HG03196 (cell line): ENCODE data around the gene CHRNB1.

Source experiments
- ATAC-seq: cut with Tn5 transposase; IDR thresholded peaks from one replicate; pipeline ENCODE4 v1.9.1; 2021; ENCODE audit not compliant: unreplicated experiment

Gene CHRNB1

DNA sequence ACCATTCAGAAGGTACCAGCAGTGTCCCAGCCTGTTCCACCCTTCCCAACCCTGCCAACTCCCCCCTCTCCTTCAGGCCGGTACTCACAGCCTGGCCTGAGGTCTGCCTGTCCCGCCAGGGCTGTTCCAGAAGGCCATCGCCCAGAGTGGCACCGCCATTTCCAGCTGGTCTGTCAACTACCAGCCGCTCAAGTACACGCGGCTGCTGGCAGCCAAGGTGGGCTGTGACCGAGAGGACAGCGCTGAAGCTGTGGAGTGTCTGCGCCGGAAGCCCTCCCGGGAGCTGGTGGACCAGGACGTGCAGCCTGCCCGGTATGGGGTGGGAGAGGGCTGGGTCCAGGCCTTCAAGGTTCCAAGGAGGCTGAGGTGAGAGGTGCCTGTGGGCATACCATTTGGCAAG is 30.0 kb upstream of the CHRNB1 start:
- no peak for ATAC-seq

- ATAC-seq = no peak
Observed at GRCh38 chr17:7415784-7416183, 29.1 kb upstream of the CHRNB1 start.

- ATAC-seq = no peak
Observed at GRCh38 chr17:7416323-7416722, 28.5 kb upstream of the CHRNB1 start.

GRCh38 chr17:7417056-7417655 is 27.7 kb upstream of the CHRNB1 start:
- ATAC-seq = no peak

DNA sequence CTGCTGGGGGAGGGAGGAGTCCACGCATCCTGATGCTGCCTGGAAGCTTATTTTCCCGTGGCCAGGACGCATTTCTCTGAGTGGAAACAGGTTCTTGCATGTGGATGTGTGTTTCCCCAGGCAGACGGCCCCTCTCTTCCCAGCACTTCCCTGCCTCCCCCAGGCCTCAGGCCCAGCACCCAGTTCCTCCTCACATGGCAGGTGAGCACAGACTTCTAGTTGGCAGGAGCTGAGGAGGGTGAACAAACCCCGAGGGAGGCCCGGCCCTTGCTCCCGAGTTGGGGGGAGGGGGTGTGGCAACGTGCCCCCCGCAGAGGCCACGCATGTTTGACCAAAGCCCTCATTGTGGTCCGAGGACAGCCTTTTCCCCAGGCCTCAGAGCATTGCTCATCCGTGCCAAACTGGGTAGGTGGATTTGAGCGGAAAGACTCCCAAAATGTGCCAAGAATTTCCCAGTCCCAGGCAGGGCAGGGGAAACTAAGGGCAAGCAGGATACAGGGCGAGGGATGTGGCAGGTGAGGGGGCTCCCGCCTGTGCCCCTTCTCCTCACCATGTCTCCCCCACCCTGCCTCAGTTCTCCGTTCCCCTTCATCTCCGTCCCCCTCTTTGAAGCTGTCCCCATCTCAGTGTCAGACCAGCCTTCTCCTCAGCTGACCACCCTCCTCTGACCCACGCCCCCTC is 26.2 kb upstream of the CHRNB1 start:
- ATAC-seq = no peak

GRCh38 chr17:7419819-7420610 is 24.8 kb upstream of the CHRNB1 start, which contains the start of gene SPEM1:
TSS of gene SPEM1 (plus strand) at chr17:7420324. CDS start at chr17:7420385, 61 bp downstream.
- ATAC-seq = no peak

DNA sequence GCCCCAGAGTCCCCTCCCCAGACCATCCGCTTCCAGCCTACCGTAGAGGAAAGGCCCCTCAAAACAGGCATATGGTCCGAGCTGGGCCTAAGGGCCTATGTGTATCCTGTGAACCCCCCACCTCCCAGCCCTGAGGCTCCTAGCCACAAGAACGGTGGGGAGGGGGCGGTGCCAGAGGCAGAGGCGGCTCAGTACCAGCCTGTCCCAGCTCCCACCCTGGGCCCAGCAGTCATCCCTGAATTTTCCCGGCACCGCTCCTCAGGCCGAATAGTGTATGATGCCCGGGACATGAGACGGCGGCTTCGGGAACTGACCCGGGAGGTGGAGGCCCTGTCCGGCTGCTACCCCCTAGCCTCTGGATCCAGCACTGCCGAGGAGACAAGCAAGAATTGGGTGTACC is 23.7 kb upstream of the CHRNB1 start:
- ATAC-seq = no peak

- ATAC-seq = no peak
Observed at GRCh38 chr17:7423679-7424078, 21.2 kb upstream of the CHRNB1 start.

- ATAC-seq = no peak
Observed at GRCh38 chr17:7425316-7425715, 19.5 kb upstream of the CHRNB1 start, which contains the start of gene SPEM2. TSS of gene SPEM2 (plus strand) at chr17:7425616. CDS start at chr17:7425689, 73 bp downstream.

DNA sequence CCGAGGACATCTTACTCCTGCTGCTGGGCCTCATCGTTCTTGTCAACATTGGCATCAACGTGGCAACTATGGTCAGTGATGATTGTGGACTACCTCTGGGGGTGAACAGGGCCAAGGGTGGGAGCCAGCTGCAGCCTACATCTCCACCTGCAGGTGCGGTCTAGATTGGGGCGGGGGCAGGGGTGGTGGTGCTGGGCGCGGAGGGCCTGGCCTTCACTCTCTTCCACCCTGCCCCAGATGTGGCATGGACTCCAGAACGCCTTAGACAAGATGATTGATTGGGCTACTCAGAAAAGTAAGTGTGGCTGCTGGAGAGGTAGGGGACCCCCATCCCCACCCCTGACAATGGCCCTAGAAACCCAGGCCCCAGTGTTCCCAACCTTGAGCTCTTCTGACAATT is 19.1 kb upstream of the CHRNB1 start:
- ATAC-seq = no peak

- ATAC-seq = no peak
Observed at GRCh38 chr17:7426203-7426863, 18.5 kb upstream of the CHRNB1 start.

DNA sequence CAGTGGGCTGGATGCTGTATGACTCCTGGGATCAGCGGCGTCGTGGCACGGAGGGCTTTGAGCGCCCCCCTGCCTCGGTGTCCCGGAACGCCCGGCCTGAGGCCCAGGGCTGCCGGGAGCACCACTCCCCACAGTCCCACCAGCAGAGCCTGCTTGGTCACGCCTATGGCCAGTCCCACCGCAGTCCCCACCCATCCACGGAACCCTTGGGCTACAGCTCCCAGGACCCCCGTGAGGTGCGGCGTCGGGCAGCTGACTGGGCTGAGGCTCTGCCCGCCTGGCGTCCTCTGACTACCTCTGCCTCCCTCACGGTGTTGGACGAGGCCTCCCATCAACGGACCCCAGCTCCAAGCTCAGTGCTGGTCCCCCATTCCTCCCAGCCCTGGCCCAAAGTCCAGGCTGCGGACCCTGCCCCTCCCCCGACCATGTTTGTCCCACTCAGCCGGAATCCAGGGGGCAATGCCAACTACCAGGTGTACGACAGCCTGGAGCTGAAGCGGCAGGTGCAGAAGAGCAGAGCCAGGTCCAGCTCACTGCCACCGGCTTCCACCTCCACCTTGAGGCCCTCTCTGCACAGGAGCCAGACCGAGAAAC is 17.9 kb upstream of the CHRNB1 start:
- no peak for ATAC-seq

- no peak for ATAC-seq
Observed at GRCh38 chr17:7427549-7427948, 17.3 kb upstream of the CHRNB1 start.

DNA sequence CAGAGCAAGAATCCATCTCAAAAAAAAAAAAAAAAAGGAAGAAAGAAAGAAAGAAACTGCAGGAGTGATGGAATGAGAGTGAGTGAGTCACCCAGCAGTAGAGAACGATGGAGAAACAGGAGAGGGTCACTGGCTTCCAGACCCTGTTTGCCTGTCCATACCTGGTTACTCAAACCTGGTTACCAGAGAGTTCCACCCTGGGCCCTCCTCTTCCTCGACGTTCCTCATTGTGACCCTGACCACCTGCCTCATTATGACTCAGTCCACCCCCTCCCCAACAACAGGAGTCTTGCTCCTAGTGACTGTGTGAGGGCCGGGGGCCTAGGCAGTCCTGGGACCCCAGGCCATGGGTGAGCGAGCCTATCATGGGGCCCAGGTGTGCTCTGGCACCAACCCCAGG is 16.3 kb upstream of the CHRNB1 start, which contains the start of gene SPEM3:
SPEM3 (plus strand) TSS at position 301 of the 400 bp plus-strand sequence; CDS start at position 347, 46 bp downstream.
- no peak for ATAC-seq

GRCh38 chr17:7429722-7430121 is 15.1 kb upstream of the CHRNB1 start:
- no peak for ATAC-seq

GRCh38 chr17:7431231-7431630 is 13.6 kb upstream of the CHRNB1 start:
- no peak for ATAC-seq

GRCh38 chr17:7432296-7432695 is 12.6 kb upstream of the CHRNB1 start:
- no peak for ATAC-seq

DNA sequence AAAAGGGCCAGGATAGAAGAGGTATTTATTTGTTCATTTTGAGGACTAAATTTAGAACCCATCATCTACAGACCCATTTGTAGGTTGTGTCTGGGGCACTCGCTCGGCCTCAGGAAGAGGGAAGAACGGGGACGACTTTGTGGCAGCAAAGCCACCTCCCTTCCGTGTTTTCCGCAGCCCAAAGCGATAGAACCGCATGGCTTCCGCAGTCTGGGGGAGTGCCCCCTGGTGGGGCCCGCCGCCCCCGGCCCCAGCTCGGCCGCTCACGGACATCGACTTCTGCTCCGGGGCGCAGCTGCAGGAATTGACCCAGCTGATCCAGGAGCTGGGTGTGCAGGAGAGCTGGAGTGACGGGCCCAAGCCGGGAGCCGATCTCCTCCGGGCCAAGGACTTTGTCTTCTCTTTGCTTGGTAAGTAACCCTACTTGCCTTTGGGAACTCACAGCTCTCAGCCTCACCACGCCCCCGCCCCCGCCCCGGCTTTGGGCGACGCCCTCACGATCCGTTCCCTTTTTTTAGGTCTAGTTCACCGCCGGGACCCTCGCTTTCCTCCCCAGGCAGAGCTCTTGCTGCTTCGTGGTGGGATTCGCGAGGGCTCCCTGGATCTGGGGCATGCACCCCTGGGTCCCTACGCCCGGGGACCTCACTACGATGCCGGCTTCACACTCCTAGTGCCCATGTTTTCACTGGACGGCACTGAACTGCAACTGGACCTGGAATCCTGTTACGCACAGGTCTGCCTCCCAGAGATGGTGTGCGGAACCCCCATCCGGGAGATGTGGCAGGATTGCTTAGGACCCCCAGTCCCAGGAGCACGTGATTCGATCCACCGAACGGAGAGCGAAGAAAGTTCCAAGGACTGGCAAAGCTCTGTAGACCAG is 8.9 kb upstream of the CHRNB1 start:
- ATAC-seq = peak; percentile 22

- peak; percentile 30 for ATAC-seq
Observed at GRCh38 chr17:7436556-7437368, 8.1 kb upstream of the CHRNB1 start.
